Lower leg skin (tissue), 3 donors: ENCODE results near the gene GSN.

ENCODE experiments used
- CTCF ChIP-seq, 3 donors: fragments of 450-650 bp; IDR thresholded peaks; one replicate each; pipeline ENCODE4 v1.5.1; 2016; ENCODE audit warnings: antibody characterized with exemption in 3 of 3, mild to moderate bottlenecking in 3 of 3, moderate library complexity in 2 of 3
- POLR2A ChIP-seq, 2 donors: fragments of 450-650 bp; IDR thresholded peaks; one replicate each; pipeline ENCODE4 v1.6.1; 2016 to 2017; ENCODE audit warnings: antibody characterized with exemption in 2 of 2, mild to moderate bottlenecking in 1 of 2, moderate library complexity in 1 of 2

GRCh38 chr9:121353241-121354061 is 85.5 kb downstream of the GSN start:
- no peak for TF ChIP-seq CTCF (IDR thresholded peaks at IDR 0.05)
- no peak for TF ChIP-seq POLR2A (IDR thresholded peaks at IDR 0.05)
